CD1c-positive myeloid dendritic cell (primary cell): ENCODE measurements around the gene CHPF2.

ENCODE experiments used
- DNase-seq: peaks from one replicate; pipeline ENCODE4 v3.0.0-alpha.2; 2016; ENCODE audit errors: extremely low spot score

CHPF2 gene

GRCh38 chr7:151245360-151246101 is 13.2 kb downstream of the CHPF2 start:
- peak; percentile 57 for DNase-seq

- DNase-seq, result no peak
These were observed 14.0 kb downstream of the CHPF2 start for GRCh38 chr7:151246102-151246850.

GRCh38 chr7:151246851-151247580 is 14.7 kb downstream of the CHPF2 start:
- no peak for DNase-seq

- no peak for DNase-seq
These were observed 15.5 kb downstream of the CHPF2 start for GRCh38 chr7:151247611-151248345.

- peak; percentile 10 for DNase-seq
These were observed 16.2 kb downstream of the CHPF2 start, which contains the start of gene SMARCD3 for GRCh38 chr7:151248346-151249033. SMARCD3 (minus strand) TSS chr7:151248694; CDS start chr7:151248562, 132 bp downstream.

- DNase-seq, result peak; percentile 76
These were observed 16.9 kb downstream of the CHPF2 start for GRCh38 chr7:151249034-151249731.

- DNase-seq, result no peak
These were observed 17.4 kb downstream of the CHPF2 start for GRCh38 chr7:151249732-151250072.

- DNase-seq, result no peak
These were observed 18.2 kb downstream of the CHPF2 start for GRCh38 chr7:151250181-151251132.

GRCh38 chr7:151251328-151251688 is 19.0 kb downstream of the CHPF2 start:
- DNase-seq, result no peak

GRCh38 chr7:151251689-151252560 is 19.6 kb downstream of the CHPF2 start:
- peak; percentile 16 for DNase-seq

- no peak for DNase-seq
These were observed 20.2 kb downstream of the CHPF2 start for GRCh38 chr7:151252561-151252835.

- DNase-seq, result no peak
These were observed 20.9 kb downstream of the CHPF2 start for GRCh38 chr7:151252961-151253711.

GRCh38 chr7:151254316-151254715 is 22.0 kb downstream of the CHPF2 start:
- no peak for DNase-seq

GRCh38 chr7:151254851-151255250 is 22.6 kb downstream of the CHPF2 start:
- no peak for DNase-seq

GRCh38 chr7:151255390-151255789 is 23.1 kb downstream of the CHPF2 start:
- DNase-seq, result no peak

GRCh38 chr7:151256410-151257045 is 24.2 kb downstream of the CHPF2 start:
- no peak for DNase-seq

GRCh38 chr7:151257990-151258389 is 25.7 kb downstream of the CHPF2 start:
- no peak for DNase-seq

GRCh38 chr7:151260471-151260870 is 28.2 kb downstream of the CHPF2 start:
- DNase-seq, result no peak
